Thyroid gland (tissue), 4 donors: ENCODE data around the gene OR2S2. TPM values are rescaled to one million over a fixed set of nuclear protein-coding genes. Genes with fewer than 3 reads are reported as not detected.

Experiments used
- DNase-seq, 2 donors: peaks; one replicate each; pipeline ENCODE4 v3.0.0-alpha.2; 2019
- H3K27ac ChIP-seq, 3 donors: fragments of 200-600 bp; sonication (generic); 1 replicate in 2 of 3; 2 replicates in 1 of 3; pipeline ENCODE4 v1.5.1; 2016 to 2019; ENCODE audit warnings: mild to moderate bottlenecking in 1 of 3, moderate library complexity in 1 of 3
- H3K27me3 ChIP-seq: fragments of 200-600 bp; sonication (generic); one replicate; pipeline ENCODE4 v1.5.1; 2019
- H3K36me3 ChIP-seq, 2 donors: fragments of 200-600 bp; sonication (generic); one replicate each; pipeline ENCODE4 v1.5.1; 2016 to 2019
- H3K4me1 ChIP-seq, 2 donors: fragments of 200-600 bp; sonication (generic); one replicate each; pipeline ENCODE4 v1.5.1; 2017 to 2019
- H3K4me3 ChIP-seq, 3 donors: fragments of 200-600 bp; sonication (generic); replicated peaks in 1 of 3; 1 replicate in 2 of 3; 2 replicates in 1 of 3; pipeline ENCODE4 v1.5.1; 2016; ENCODE audit warnings: mild to moderate bottlenecking in 1 of 3
- H3K9me3 ChIP-seq: fragments of 200-600 bp; sonication (generic); one replicate; pipeline ENCODE4 v1.5.1; 2017
- POLR2A ChIP-seq, 2 donors: fragments of 450-650 bp; IDR thresholded peaks; one replicate each; pipeline ENCODE4 v1.6.1; 2017; ENCODE audit warnings: antibody characterized with exemption in 2 of 2, mild to moderate bottlenecking in 2 of 2, moderate library complexity in 1 of 2
- WGBS, 2 donors: methylation state at CpG; one replicate each; pipeline ENCODE4 v1.1.5; 2017; 5-methylcytosine and 5-hydroxymethylcytosine counted together
- intact Hi-C: fragments of 100-400 bp; cut with DNase I; formaldehyde crosslinking; loops from one replicate; pipeline ENCODE4 v1.15.1; 2023
- total RNA-seq, 4 donors: library from RNA; depleted of rRNA; stranded (reverse); fragments of >200 nt; gene quantifications; one replicate each; pipeline ENCODE4 v1.2.3, GENCODE V29; 2016
- TF ChIP-seq, protein P1 (sequence below), 6 experiments: fragments of 200-600 bp in 3 of 6; fragments of 450-650 bp in 3 of 6; sonication (generic) in 3 of 6; IDR thresholded peaks; one replicate each; pipeline ENCODE4 v1.5.1; 2016 to 2019; ENCODE audit warnings: antibody characterized with exemption in 6 of 6, mild to moderate bottlenecking in 2 of 6, inconsistent platforms in 1 of 6, moderate library complexity in 1 of 6

Gene OR2S2
- total RNA-seq, 4 donors from 2014 or later: not detected

DNA sequence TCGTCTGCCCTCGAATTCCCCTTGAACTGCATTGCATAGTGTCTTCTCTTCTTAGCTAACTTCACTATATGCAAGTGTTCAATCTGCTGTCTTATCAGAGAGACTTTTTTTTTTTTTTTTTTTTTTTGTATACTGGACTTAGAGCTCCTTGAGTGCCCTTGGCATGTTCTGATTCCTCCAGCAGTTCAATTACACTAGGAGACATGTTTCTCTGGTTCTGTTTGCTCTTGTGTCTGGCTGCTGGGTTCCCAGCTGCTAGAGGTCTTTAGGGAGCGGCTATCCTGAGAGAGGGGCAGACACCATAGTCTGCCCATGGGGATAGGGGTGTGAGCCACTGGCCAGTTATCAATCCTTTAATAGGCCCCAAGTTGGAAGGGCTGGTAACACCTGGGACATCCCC lies 13.1 kb downstream of the OR2S2 start:
- TF ChIP-seq POLR2A (IDR thresholded peaks at IDR 0.05): no peak
- TF ChIP-seq, protein P1, sequence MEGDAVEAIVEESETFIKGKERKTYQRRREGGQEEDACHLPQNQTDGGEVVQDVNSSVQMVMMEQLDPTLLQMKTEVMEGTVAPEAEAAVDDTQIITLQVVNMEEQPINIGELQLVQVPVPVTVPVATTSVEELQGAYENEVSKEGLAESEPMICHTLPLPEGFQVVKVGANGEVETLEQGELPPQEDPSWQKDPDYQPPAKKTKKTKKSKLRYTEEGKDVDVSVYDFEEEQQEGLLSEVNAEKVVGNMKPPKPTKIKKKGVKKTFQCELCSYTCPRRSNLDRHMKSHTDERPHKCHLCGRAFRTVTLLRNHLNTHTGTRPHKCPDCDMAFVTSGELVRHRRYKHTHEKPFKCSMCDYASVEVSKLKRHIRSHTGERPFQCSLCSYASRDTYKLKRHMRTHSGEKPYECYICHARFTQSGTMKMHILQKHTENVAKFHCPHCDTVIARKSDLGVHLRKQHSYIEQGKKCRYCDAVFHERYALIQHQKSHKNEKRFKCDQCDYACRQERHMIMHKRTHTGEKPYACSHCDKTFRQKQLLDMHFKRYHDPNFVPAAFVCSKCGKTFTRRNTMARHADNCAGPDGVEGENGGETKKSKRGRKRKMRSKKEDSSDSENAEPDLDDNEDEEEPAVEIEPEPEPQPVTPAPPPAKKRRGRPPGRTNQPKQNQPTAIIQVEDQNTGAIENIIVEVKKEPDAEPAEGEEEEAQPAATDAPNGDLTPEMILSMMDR (IDR thresholded peaks at IDR 0.05): no peak
- intact Hi-C loops: loop anchor here (5.0 kb wide), 1 partner anchor 38 kb away; the partner anchor contains the start of genes HRCT1 and SPAAR
- WGBS, 2 donors: 92 to 93% methylated on average over 3 of the region's 3 CpGs
- Histone ChIP-seq H3K36me3 (no peaks in the 10 kb centered on the region), H3K4me1 (peaks cover 14 to 46% of the 10 kb centered on the region in 2 donors), H3K27ac (peak overlapping the region in 2 of 3 donors; percentile 45 to 59), H3K27me3 (no peaks in the 10 kb centered on the region), H3K4me3 (no peak overlapping the region), H3K9me3 (no peaks in the 10 kb centered on the region)
- DNase-seq: no peak

DNA sequence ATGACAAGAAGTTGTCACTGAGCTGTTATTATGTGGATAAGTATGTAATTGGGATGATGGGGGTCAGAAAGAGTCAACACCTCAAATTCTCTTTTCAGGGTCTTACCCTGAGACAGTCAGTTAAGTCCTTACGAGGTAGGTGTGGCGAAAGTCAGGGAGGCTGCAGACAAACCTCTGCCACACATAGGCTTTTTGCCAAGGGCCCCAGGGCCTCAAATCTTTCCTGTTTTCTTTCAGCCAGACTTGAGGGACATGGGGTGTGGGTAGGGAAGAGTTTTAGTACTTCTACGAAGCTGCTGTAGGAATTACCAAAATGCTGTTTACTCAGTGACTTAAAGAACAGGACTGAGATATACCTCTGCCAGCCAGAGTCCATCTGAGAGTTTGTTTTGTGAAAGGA lies 13.8 kb downstream of the OR2S2 start:
- Histone ChIP-seq H3K27ac (peak overlapping the region in 1 of 3 donors; percentile 11), H3K27me3 (no peaks in the 10 kb centered on the region), H3K9me3 (no peaks in the 10 kb centered on the region), H3K4me3 (no peak overlapping the region), H3K4me1 (peaks cover 18 to 51% of the 10 kb centered on the region in 2 donors), H3K36me3 (no peaks in the 10 kb centered on the region)
- 91 to 97% methylated on average over 3 of the region's 3 CpGs for WGBS, 2 donors
- intact Hi-C loops: loop anchor here (5.0 kb wide), 1 partner anchor 37 kb away; the partner anchor contains the start of genes HRCT1 and SPAAR
- DNase-seq: no peak
- no peak for TF ChIP-seq POLR2A (IDR thresholded peaks at IDR 0.05)
- TF ChIP-seq, protein P1 (IDR thresholded peaks at IDR 0.05): no peak

DNA sequence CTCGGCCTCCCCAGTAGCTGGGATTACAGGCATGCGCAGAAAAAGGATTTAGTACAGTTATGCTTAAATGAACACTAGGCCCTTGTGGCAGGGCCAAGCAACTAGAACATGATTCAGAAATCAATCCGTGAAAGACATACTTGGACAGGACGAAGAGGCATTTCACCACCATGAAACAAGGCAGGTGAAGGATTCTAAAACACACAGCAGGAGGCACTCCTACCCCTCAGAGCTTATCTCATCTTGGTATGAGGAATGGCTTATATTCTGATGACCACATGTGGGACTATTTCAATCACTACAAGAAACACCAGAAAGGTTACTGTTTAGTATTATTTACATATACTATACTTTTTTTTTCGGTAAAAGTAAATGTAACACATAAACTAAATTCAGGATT lies 15.7 kb downstream of the OR2S2 start:
- Histone ChIP-seq H3K9me3 (no peaks in the 10 kb centered on the region), H3K4me3 (no peak overlapping the region), H3K27ac (peak overlapping the region in 1 of 3 donors; percentile 7), H3K4me1 (peaks cover 28 to 56% of the 10 kb centered on the region in 2 donors), H3K27me3 (no peaks in the 10 kb centered on the region), H3K36me3 (no peaks in the 10 kb centered on the region)
- DNase-seq: no peak
- intact Hi-C loops: loop anchor here (5.0 kb wide), 1 partner anchor 35 kb away; the partner anchor contains the start of genes HRCT1 and SPAAR
- WGBS, 2 donors: 92% methylated on average over 5 of the region's 5 CpGs
- TF ChIP-seq, protein P1 (IDR thresholded peaks at IDR 0.05): no peak
- TF ChIP-seq POLR2A (IDR thresholded peaks at IDR 0.05): no peak

DNA sequence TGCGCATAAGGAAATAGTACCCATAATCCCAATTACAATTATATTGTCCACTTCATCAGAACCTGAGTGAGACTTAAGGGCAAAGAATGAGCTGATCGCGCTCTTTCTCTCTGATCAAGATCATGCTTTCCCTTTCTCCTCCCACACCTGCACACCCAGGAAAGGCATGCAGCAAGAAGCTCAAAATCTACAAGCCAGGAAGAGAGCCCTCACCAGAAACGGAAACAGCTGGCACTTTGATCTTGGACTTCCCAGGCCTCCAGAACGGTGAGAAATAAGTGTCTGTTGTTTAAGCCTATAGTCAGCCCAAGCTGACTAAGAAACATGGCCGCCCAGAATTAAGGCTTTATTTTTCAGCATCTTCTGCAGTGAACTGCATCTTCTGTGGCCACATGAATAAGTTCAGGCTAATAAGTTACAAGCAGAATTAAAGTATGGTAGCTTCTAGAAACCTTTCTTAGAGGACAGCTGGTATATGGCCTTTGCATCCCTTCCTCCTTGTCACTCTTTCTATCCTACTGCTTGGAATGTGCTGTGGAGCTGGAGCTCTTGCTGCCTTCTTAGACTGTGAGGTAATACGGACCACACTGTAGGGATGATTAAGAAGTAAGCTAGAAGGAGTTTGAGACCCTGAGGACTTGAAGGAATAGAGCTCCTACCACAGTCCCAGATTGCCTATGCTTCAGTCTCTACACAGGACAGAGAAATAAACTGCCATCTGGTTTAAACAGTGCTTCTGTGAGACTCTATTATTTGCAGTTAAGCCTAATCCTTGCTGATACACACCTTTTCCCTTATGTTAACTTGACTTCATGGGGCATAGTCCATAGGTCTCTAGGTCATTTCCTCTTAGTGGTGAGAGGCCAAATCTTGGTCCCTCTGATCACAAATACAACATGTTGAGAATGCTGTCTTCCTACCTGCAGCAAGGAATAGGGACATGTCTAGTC lies 17.2 kb downstream of the OR2S2 start:
- Histone ChIP-seq H3K4me3 (no peak overlapping the region), H3K27me3 (no peaks in the 10 kb centered on the region), H3K9me3 (no peaks in the 10 kb centered on the region), H3K36me3 (no peaks in the 10 kb centered on the region), H3K27ac (no peak overlapping the region), H3K4me1 (peaks cover 34 to 65% of the 10 kb centered on the region in 2 donors)
- intact Hi-C loops: loop anchor here (5.0 kb wide), 1 partner anchor 33 kb away; the partner anchor contains the start of genes HRCT1 and SPAAR
- 75 to 87% methylated on average over 7 of the region's 7 CpGs for WGBS, 2 donors
- no peak for TF ChIP-seq POLR2A (IDR thresholded peaks at IDR 0.05)
- TF ChIP-seq, protein P1 (IDR thresholded peaks at IDR 0.05): no peak
- no peak for DNase-seq
